GM12878 (cell line): ENCODE results near the gene WASHC2A. TPM values are rescaled to one million over a fixed set of nuclear protein-coding genes. Genes with fewer than 3 reads are reported as not detected.
"Not testable (repeated sequence)": the region's sequence is repeated elsewhere in the genome, so short reads cannot be mapped to it uniquely, and the experiment has no call there.

Experiments used
- ATAC-seq: fragments of 200-7000 bp; cut with Tn5 transposase; 3 replicates; pipeline ENCODE4 v1.9.1; 2020; ENCODE audit warnings: mild to moderate bottlenecking, moderate library complexity
- BruUV-seq: library from RNA; stranded (reverse); fragments of 400-500 nt; replicated peaks from 2 replicates; lab custom pipeline; 2021; lab: Mats Ljungman, UMichigan
- CTCF ChIA-PET: fragments of 300-600 bp; sonication (Branson Sonifier 250); formaldehyde crosslinking; extraction: SDS; loops from one replicate; lab custom pipeline; 2021; ENCODE audit warnings: inconsistent platforms; lab: Yijun Ruan, JAX
- POLR2A ChIA-PET: fragments of 350-600 bp; formaldehyde crosslinking; extraction: SDS; loops from one replicate; lab custom pipeline; 2021; ENCODE audit warnings: inconsistent platforms; lab: Charles Lee
- RAD21 ChIA-PET: fragments of 300-600 bp; sonication (Branson Sonifier 250); formaldehyde crosslinking; loops from one replicate; lab custom pipeline; 2023; ENCODE audit warnings: antibody characterized with exemption; ENCODE audit not compliant: unreplicated experiment; lab: Charles Lee
- SMC1A ChIA-PET: fragments of 300-600 bp; sonication (Branson Sonifier 250); formaldehyde crosslinking; loops from one replicate; lab custom pipeline; 2023; ENCODE audit not compliant: unreplicated experiment, uncharacterized antibody; lab: Charles Lee
- DNase-seq: peaks from one replicate; pipeline ENCODE4 v3.0.0-alpha.2; 2011; ENCODE audit warnings: low read depth, low spot score
- FAIRE-seq: peaks from 3 replicates; lab custom pipeline; 2011; peaks lifted over from hg19 to GRCh38; lab: Jason Lieb, UNC
- H2AFZ ChIP-seq: 2 replicates; pipeline ENCODE4 v1.6.0; 2011; ENCODE audit warnings: low read depth, low read length, control low read depth; ENCODE audit not compliant: control insufficient read depth
- H3K27ac ChIP-seq: 2 replicates; pipeline ENCODE4 v1.5.1; 2011; ENCODE audit warnings: control low read depth; ENCODE audit not compliant: control insufficient read depth, insufficient read depth
- H3K27me3 ChIP-seq, 2 experiments: replicated peaks in 1 of 2; 2 replicates each; pipeline versions ENCODE4 v1.6.0 to v1.6.1; 2011; ENCODE audit warnings: low read length in 1 of 2; ENCODE audit not compliant: control insufficient read depth in 2 of 2, insufficient read depth in 2 of 2
- H3K36me3 ChIP-seq, 2 experiments: 2 replicates each; pipeline ENCODE4 v1.5.1; 2011; ENCODE audit warnings: low read length in 1 of 2; ENCODE audit not compliant: control insufficient read depth in 2 of 2, insufficient read depth in 2 of 2
- H3K4me1 ChIP-seq: 2 replicates; pipeline ENCODE4 v1.6.1; 2011; ENCODE audit warnings: mild to moderate bottlenecking, low read length, moderate library complexity, mixed read lengths; ENCODE audit not compliant: control insufficient read depth, insufficient read depth
- H3K4me2 ChIP-seq: 2 replicates; pipeline ENCODE4 v1.6.0; 2011; ENCODE audit warnings: control low read depth; ENCODE audit not compliant: control insufficient read depth, insufficient read depth
- H3K4me3 ChIP-seq: fragments of 200-600 bp; sonication (generic); 2 replicates; pipeline ENCODE4 v1.5.1; 2016
- H3K79me2 ChIP-seq: 2 replicates; pipeline ENCODE4 v1.6.0; 2011; ENCODE audit warnings: low read length; ENCODE audit not compliant: control insufficient read depth, insufficient read depth
- H3K9ac ChIP-seq: 2 replicates; pipeline ENCODE4 v1.8.0; 2011; ENCODE audit warnings: low read length, control low read depth, mixed read lengths; ENCODE audit not compliant: control insufficient read depth, insufficient read depth
- H3K9me3 ChIP-seq: replicated peaks from 3 replicates; pipeline ENCODE4 v1.5.1; 2011; ENCODE audit warnings: mild to moderate bottlenecking, low read length; ENCODE audit not compliant: control insufficient read depth, insufficient read depth
- H4K20me1 ChIP-seq: 2 replicates; pipeline ENCODE4 v1.6.0; 2011; ENCODE audit not compliant: control insufficient read depth, insufficient read depth
- FOS ChIP-seq: IDR thresholded peaks from 3 replicates; pipeline ENCODE4 v1.6.1; 2011; ENCODE audit warnings: borderline replicate concordance; ENCODE audit not compliant: insufficient read length; ENCODE audit errors: extremely low read depth
- NBN ChIP-seq: fragments of 450-650 bp; IDR thresholded peaks from 2 replicates; pipeline ENCODE4 v1.6.1; 2016
- POLR2A ChIP-seq: IDR thresholded peaks from 2 replicates; pipeline ENCODE4 v1.6.1; 2011; ENCODE audit warnings: low read depth, mild to moderate bottlenecking, low read length
- RELB ChIP-seq: fragments of 450-650 bp; IDR thresholded peaks from 2 replicates; pipeline ENCODE4 v1.6.1; 2017; ENCODE audit warnings: low read depth, mild to moderate bottlenecking, moderate library complexity
- TAF1 ChIP-seq: IDR thresholded peaks from 2 replicates; pipeline ENCODE4 v1.6.1; 2011; ENCODE audit warnings: mild to moderate bottlenecking, low read depth, low read length, borderline replicate concordance
- TBL1XR1 ChIP-seq: IDR thresholded peaks from 2 replicates; pipeline ENCODE4 v1.6.1; 2012; ENCODE audit warnings: low read depth, low read length, improper control_type of control experiment
- USF1 ChIP-seq: IDR thresholded peaks from 2 replicates; pipeline ENCODE4 v1.6.1; 2011; ENCODE audit warnings: borderline replicate concordance, low read depth, mild to moderate bottlenecking, moderate library complexity, mixed read lengths, low read length; ENCODE audit not compliant: insufficient read depth; ENCODE audit errors: extremely low read length
- YY1 ChIP-seq: IDR thresholded peaks from 2 replicates; pipeline ENCODE4 v1.6.1; 2011; ENCODE audit warnings: low read depth, mild to moderate bottlenecking, low read length
- WGBS: methylation state at CpG from one replicate; pipeline ENCODE4 v1.1.6; 2016; ENCODE audit warnings: low lambda C conversion rate; ENCODE audit not compliant: insufficient replicate concordance, insufficient coverage; ENCODE audit errors: missing lambda C conversion rate; 5-methylcytosine and 5-hydroxymethylcytosine counted together
- in situ Hi-C: fragments of 300-500 bp; cut with MboI; formaldehyde crosslinking; loops from 9 replicates; pipeline ENCODE4 v1.14.3; 2018; ENCODE audit warnings: mixed read lengths
- intact Hi-C: fragments of 100-400 bp; cut with micrococcal nuclease; formaldehyde crosslinking; loops from one replicate; pipeline ENCODE4 v1.14.2; 2022; ENCODE audit not compliant: unreplicated experiment
- polyA plus RNA-seq, 11 experiments: library from polyadenylated mRNA; depleted of rRNA in 4 of 11; unstranded in 6 of 11; stranded (reverse) in 5 of 11; fragments of >200 nt; fragmentation: Nextera tagmentation in 4 of 11; fragmentation: Illumina TruSeq in 1 of 11; extraction: Ambion mirVana in 4 of 11; extraction: Trizol in 1 of 11; gene quantifications; 1 replicate in 1 of 11; 2 replicates in 10 of 11; pipeline versions ENCODE4 v1.2.1 to v1.2.3, GENCODE V29; 2011 to 2016; ENCODE audit warnings: inconsistent platforms in 2 of 11, missing spikeins in 2 of 11, low read depth in 1 of 11
- total RNA-seq, 4 experiments: library from RNA; depleted of rRNA in 3 of 4; stranded (reverse); fragments of >200 nt in 3 of 4; fragmentation: Illumina TruSeq in 1 of 4; extraction: Trizol in 1 of 4; gene quantifications; 2 replicates each; pipeline versions ENCODE4 v1.2.1 to v1.2.3, GENCODE V29; 2013 to 2021
- TF ChIP-seq, protein P1 (sequence below): fragments of 450-650 bp; formaldehyde crosslinking; IDR thresholded peaks from 2 replicates; pipeline ENCODE4 v1.4.0; 2020; ENCODE audit warnings: mild to moderate bottlenecking, moderate library complexity
- TF ChIP-seq, protein P2 (sequence below): fragments of 450-650 bp; IDR thresholded peaks from 2 replicates; pipeline ENCODE4 v1.6.1; 2017; ENCODE audit warnings: mild to moderate bottlenecking, moderate library complexity

Gene WASHC2A
- total and polyA plus RNA-seq, 10 of the 15 experiments (the other 5 are each of a cell fraction or from before 2014, with no cell fraction given): 3.7 to 30.3 (median 23.6) TPM

DNA sequence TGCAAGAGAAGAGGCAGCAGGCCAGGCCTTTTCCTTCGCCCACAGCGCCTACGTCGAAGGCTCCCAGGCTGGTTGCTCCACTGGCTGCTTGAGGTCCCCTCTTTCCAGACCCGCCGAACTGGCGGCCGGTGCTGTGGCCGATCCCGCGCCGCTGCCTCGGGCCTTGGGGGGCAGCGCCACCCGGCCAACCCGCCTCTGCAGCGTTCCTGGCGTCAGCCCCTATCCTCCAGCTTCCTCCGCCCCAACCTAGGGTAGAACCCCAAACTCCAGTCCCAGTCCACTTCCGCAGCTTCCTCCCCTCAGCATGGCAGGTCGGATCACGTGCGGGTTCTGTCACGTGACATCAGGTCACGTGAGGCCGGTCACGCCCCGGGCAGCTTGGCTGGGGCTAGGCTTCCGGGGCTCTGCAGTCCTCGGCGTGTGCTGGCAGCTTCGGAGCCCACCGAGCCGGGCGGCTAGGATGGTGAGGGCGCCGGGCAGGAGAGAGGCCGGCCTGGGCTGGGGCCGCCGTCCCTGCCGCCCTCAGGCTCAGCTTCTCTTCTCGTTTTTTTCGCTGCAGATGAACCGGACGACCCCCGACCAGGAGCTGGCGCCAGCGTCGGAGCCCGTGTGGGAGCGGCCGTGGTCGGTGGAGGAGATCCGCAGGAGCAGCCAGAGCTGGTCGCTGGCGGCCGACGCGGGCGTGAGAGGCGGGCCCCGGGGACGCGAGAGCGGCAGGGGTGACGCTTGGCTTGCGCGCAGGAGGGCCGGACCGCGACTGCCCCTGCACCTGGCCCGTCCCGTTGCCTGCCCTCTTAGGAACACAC, at the start of gene WASHC2A (continued):
- peak; percentile 96 for TF ChIP-seq RELB
- TF ChIP-seq USF1: peak; percentile 94
- TF ChIP-seq TBL1XR1: peak; percentile 61; the same call in 1 of the 2 replicates
- peak; percentile 90 for TF ChIP-seq YY1
- TF ChIP-seq FOS: peak; percentile 70
- TF ChIP-seq TAF1: peak; percentile 80
- TF ChIP-seq, protein P1, sequence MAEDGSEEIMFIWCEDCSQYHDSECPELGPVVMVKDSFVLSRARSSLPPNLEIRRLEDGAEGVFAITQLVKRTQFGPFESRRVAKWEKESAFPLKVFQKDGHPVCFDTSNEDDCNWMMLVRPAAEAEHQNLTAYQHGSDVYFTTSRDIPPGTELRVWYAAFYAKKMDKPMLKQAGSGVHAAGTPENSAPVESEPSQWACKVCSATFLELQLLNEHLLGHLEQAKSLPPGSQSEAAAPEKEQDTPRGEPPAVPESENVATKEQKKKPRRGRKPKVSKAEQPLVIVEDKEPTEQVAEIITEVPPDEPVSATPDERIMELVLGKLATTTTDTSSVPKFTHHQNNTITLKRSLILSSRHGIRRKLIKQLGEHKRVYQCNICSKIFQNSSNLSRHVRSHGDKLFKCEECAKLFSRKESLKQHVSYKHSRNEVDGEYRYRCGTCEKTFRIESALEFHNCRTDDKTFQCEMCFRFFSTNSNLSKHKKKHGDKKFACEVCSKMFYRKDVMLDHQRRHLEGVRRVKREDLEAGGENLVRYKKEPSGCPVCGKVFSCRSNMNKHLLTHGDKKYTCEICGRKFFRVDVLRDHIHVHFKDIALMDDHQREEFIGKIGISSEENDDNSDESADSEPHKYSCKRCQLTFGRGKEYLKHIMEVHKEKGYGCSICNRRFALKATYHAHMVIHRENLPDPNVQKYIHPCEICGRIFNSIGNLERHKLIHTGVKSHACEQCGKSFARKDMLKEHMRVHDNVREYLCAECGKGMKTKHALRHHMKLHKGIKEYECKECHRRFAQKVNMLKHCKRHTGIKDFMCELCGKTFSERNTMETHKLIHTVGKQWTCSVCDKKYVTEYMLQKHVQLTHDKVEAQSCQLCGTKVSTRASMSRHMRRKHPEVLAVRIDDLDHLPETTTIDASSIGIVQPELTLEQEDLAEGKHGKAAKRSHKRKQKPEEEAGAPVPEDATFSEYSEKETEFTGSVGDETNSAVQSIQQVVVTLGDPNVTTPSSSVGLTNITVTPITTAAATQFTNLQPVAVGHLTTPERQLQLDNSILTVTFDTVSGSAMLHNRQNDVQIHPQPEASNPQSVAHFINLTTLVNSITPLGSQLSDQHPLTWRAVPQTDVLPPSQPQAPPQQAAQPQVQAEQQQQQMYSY (CRISPR knock-in tag): peak; percentile 79; the same call in 1 of the 2 replicates
- TF ChIP-seq, protein P2, sequence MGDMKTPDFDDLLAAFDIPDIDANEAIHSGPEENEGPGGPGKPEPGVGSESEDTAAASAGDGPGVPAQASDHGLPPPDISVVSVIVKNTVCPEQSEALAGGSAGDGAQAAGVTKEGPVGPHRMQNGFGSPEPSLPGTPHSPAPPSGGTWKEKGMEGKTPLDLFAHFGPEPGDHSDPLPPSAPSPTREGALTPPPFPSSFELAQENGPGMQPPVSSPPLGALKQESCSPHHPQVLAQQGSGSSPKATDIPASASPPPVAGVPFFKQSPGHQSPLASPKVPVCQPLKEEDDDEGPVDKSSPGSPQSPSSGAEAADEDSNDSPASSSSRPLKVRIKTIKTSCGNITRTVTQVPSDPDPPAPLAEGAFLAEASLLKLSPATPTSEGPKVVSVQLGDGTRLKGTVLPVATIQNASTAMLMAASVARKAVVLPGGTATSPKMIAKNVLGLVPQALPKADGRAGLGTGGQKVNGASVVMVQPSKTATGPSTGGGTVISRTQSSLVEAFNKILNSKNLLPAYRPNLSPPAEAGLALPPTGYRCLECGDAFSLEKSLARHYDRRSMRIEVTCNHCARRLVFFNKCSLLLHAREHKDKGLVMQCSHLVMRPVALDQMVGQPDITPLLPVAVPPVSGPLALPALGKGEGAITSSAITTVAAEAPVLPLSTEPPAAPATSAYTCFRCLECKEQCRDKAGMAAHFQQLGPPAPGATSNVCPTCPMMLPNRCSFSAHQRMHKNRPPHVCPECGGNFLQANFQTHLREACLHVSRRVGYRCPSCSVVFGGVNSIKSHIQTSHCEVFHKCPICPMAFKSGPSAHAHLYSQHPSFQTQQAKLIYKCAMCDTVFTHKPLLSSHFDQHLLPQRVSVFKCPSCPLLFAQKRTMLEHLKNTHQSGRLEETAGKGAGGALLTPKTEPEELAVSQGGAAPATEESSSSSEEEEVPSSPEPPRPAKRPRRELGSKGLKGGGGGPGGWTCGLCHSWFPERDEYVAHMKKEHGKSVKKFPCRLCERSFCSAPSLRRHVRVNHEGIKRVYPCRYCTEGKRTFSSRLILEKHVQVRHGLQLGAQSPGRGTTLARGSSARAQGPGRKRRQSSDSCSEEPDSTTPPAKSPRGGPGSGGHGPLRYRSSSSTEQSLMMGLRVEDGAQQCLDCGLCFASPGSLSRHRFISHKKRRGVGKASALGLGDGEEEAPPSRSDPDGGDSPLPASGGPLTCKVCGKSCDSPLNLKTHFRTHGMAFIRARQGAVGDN: 0 out of 2 replicates have a peak, but pooled peaks have one; percentile 20
- TF ChIP-seq POLR2A: peak; percentile 86
- TF ChIP-seq NBN: peak; percentile 61

- H3K79me2 ChIP-seq, H3K9me3 ChIP-seq, SMC1A ChIA-PET, POLR2A ChIA-PET, intact Hi-C loops, RAD21 ChIA-PET, in situ Hi-C loops, H3K4me3 ChIP-seq, H2AFZ ChIP-seq, ATAC-seq, H3K4me1 ChIP-seq, DNase-seq, H3K27me3 ChIP-seq, BruUV-seq, FAIRE-seq, H3K4me2 ChIP-seq, H3K9ac ChIP-seq, CTCF ChIA-PET, H3K36me3 ChIP-seq, H3K27ac ChIP-seq, H4K20me1 ChIP-seq: not testable (repeated sequence)
- 59% methylated on average over 3 of the region's 3 CpGs for WGBS
Observed at GRCh38 chr10:50019279-50019678, 48.5 kb upstream of the WASHC2A start.
